Brain microvascular endothelial cell (primary cell): Measurements from ENCODE around the gene ROBO1.

ENCODE experiments used
- DNase-seq: peaks from one replicate; pipeline ENCODE4 v3.0.0-alpha.2; 2020
- H3K27ac ChIP-seq: fragments of 250-450 bp; sonication (Bioruptor Pico); 2 replicates; pipeline ENCODE4 v1.5.1; 2020; ENCODE audit warnings: mild to moderate bottlenecking, moderate library complexity
- H3K27me3 ChIP-seq: fragments of 250-450 bp; sonication (Bioruptor Pico); replicated peaks from 2 replicates; pipeline ENCODE4 v1.5.1; 2020; ENCODE audit warnings: mild to moderate bottlenecking
- H3K36me3 ChIP-seq: fragments of 250-450 bp; sonication (Bioruptor Pico); replicated peaks from 2 replicates; pipeline ENCODE4 v1.5.1; 2020; ENCODE audit warnings: mild to moderate bottlenecking
- H3K4me3 ChIP-seq: 2 replicates; pipeline ENCODE4 v1.5.1; 2011; ENCODE audit warnings: low read depth, mild to moderate bottlenecking, control low read depth, low read length, moderate library complexity
- CTCF ChIP-seq: IDR thresholded peaks from 2 replicates; pipeline ENCODE4 v1.5.1; 2011; ENCODE audit warnings: low read depth, mild to moderate bottlenecking, moderate library complexity, low read length, control low read depth, inconsistent platforms; ENCODE audit errors: missing control alignments
- in situ Hi-C: cut with HindIII; loops from 2 replicates; pipeline ENCODE4 v1.10.0; 2017; ENCODE audit warnings: low sequenced_read_pairs, low pct_ligation_motif_present

The ROBO1 gene

GRCh38 chr3:79115458-79115857 lies 652.3 kb downstream of the ROBO1 start:
- no peaks in the 10 kb centered on the region for H3K36me3 ChIP-seq

GRCh38 chr3:79113876-79114275 lies 653.9 kb downstream of the ROBO1 start:
- no peak for TF ChIP-seq CTCF
- Histone ChIP-seq H3K27ac (no peak overlapping the region), H3K4me3 (no peak overlapping the region)

More at GRCh38 chr3:79115458-79115857, 652.3 kb downstream of the ROBO1 start:
- Histone ChIP-seq H3K27ac (no peak overlapping the region), H3K4me3 (no peak overlapping the region), H3K27me3 (no peaks in the 10 kb centered on the region)
- TF ChIP-seq CTCF: no peak
- in situ Hi-C loops: no loop called here
- DNase-seq: no peak

GRCh38 chr3:79111375-79112052 lies 656.3 kb downstream of the ROBO1 start:
- Histone ChIP-seq H3K4me3 (no peak overlapping the region), H3K27me3 (no peaks in the 10 kb centered on the region), H3K36me3 (no peaks in the 10 kb centered on the region), H3K27ac (no peak overlapping the region)
- no peak for TF ChIP-seq CTCF
- no peak for DNase-seq
- in situ Hi-C loops: no loop called here

More at GRCh38 chr3:79113876-79114275, 653.9 kb downstream of the ROBO1 start:
- Histone ChIP-seq H3K36me3 (no peaks in the 10 kb centered on the region), H3K27me3 (no peaks in the 10 kb centered on the region)
- DNase-seq: no peak
- in situ Hi-C loops: no loop called here

GRCh38 chr3:79109754-79110153 lies 658.0 kb downstream of the ROBO1 start:
- no peak for DNase-seq
- TF ChIP-seq CTCF: no peak
- H3K27ac ChIP-seq: no peak overlapping the region
- in situ Hi-C loops: no loop called here
- no peaks in the 10 kb centered on the region for H3K27me3 ChIP-seq
- no peaks in the 10 kb centered on the region for H3K36me3 ChIP-seq
- H3K4me3 ChIP-seq: no peak overlapping the region

GRCh38 chr3:79103307-79103706 lies 664.5 kb downstream of the ROBO1 start:
- TF ChIP-seq CTCF: no peak
- in situ Hi-C loops: no loop called here
- Histone ChIP-seq H3K36me3 (no peaks in the 10 kb centered on the region), H3K27me3 (no peaks in the 10 kb centered on the region), H3K4me3 (no peak overlapping the region), H3K27ac (no peak overlapping the region)
- DNase-seq: no peak
